ENCODE results near the gene KCNQ5.

- no peak for TF ChIP-seq POLR2A (IDR thresholded peaks at IDR 0.05)
- no peak for TF ChIP-seq CTCF (IDR thresholded peaks at IDR 0.05)
Measured at GRCh38 chr6:72939004-72939403, 317.1 kb downstream of the KCNQ5 start.
